B cell (primary cell): ENCODE measurements around the gene MFRP.
A peak's percentile ranks its signal among the peaks of the same experiment; 100 is the strongest.

Experiments
- CTCF ChIP-seq: fragments of 200-600 bp; IDR thresholded peaks from one replicate; pipeline ENCODE4 v1.8.0; 2022; ENCODE audit warnings: antibody characterized with exemption, mild to moderate bottlenecking
- EZH2 ChIP-seq: IDR thresholded peaks from 2 replicates; pipeline ENCODE4 v1.6.1; 2012; ENCODE audit warnings: borderline replicate concordance, low read depth, mild to moderate bottlenecking, moderate library complexity, low read length; ENCODE audit not compliant: insufficient read depth, poor library complexity, severe bottlenecking

- TF ChIP-seq CTCF, result peak; percentile 13
- TF ChIP-seq EZH2, result no peak
Measured at GRCh38 chr11:119371778-119372182, 25.3 kb upstream of the MFRP start.
